ENCODE data around the gene HOXC9. TPM values are rescaled to one million over a fixed set of nuclear protein-coding genes. Genes with fewer than 3 reads are reported as not detected.

The HOXC9 gene
- polyA plus RNA-seq, 1 of the 3 experiments (the other 2 are of a cell fraction): 1.9 TPM

GRCh38 chr12:54032627-54033100 lies 32.7 kb downstream of the HOXC9 start, which contains the start of gene HOXC5 (continued):
- no peak for TF ChIP-seq REST (IDR thresholded peaks at IDR 0.05; ENCODE audit: low read depth, low read length)
- TF ChIP-seq GATA2 (CRISPR knock-in tag; IDR thresholded peaks at IDR 0.05): no peak
- no peak for TF ChIP-seq FOSL2 (IDR thresholded peaks at IDR 0.05; ENCODE audit: borderline replicate concordance, low read depth)
- no peak for TF ChIP-seq POLR2AphosphoS5 (IDR thresholded peaks at IDR 0.05; ENCODE audit: low read depth, low read length)
- TF ChIP-seq USF2 (IDR thresholded peaks at IDR 0.05; ENCODE audit: borderline replicate concordance, low read depth, low read length): peak; percentile 37; the same call in 1 of the 2 replicates
- peak; percentile 60; the same call in 1 of the 2 replicates for TF ChIP-seq SIN3A (IDR thresholded peaks at IDR 0.05; ENCODE audit: borderline replicate concordance, low read depth, low read length)
- no peak for TF ChIP-seq FOXJ3 (CRISPR knock-in tag; IDR thresholded peaks at IDR 0.05)
- no peak for TF ChIP-seq TCF12 (IDR thresholded peaks at IDR 0.05)
- TF ChIP-seq EZH2phosphoT487 (IDR thresholded peaks at IDR 0.05; ENCODE audit: borderline replicate concordance, low read depth): no peak

- peak; percentile 25; the same call in 1 of the 2 replicates for TF ChIP-seq NRF1 (IDR thresholded peaks at IDR 0.05; ENCODE audit: low read depth, low read length)
- no peak for TF ChIP-seq USF1 (IDR thresholded peaks at IDR 0.05; ENCODE audit: borderline replicate concordance, low read depth)
- peak; percentile 84 for TF ChIP-seq YY1 (IDR thresholded peaks at IDR 0.05; ENCODE audit: low read depth)
- Histone ChIP-seq H3K4me2 (peak overlapping the region; percentile 74), H3K9me3 (no peaks in the 10 kb centered on the region), H3K4me1 (ENCODE audit: control insufficient read depth in 1 of 2, insufficient read depth in 2 of 2, low read depth in 1 of 2, low read length in 1 of 2) (peaks cover 0 to 44% of the 10 kb centered on the region in 2 experiments; a peak in 1 of 4 replicates), H3F3A (replicated peaks; ENCODE audit: insufficient read depth) (peaks cover 8% of the 10 kb centered on the region), H3K4me3 (ENCODE audit: low read depth in 2 of 2, low read length in 1 of 2) (peak overlapping the region; percentile 52 to 60), H2AFZ (ENCODE audit: low read depth) (peak overlapping the region; percentile 81), H3K9ac (peak overlapping the region; percentile 55; the same call in 1 of the 2 replicates), H3K79me2 (ENCODE audit: insufficient read depth) (no peaks in the 10 kb centered on the region), H4K20me1 (ENCODE audit: insufficient read depth) (no peaks in the 10 kb centered on the region), H3K9me2 (no peaks in the 10 kb centered on the region), H3K27ac (ENCODE audit: low read depth in 2 of 2, low read length in 1 of 2) (peak overlapping the region in 1 of 2 experiments; percentile 93; a peak in 3 of 4 replicates), H3K36me3 (replicated peaks in 1 of 2; ENCODE audit: control insufficient read depth in 1 of 2, insufficient read depth in 2 of 2, low read length in 1 of 2) (no peaks in the 10 kb centered on the region), H3K27me3 (ENCODE audit: insufficient read depth) (no peaks in the 10 kb centered on the region)
- DNase-seq: peak; percentile 84
- WGBS (ENCODE audit: low lambda C conversion rate): 9% methylated on average over 42 of the region's 61 CpGs
- CTCF ChIA-PET: interaction anchor here (0.7 to 23.2 kb wide), 34 partner anchors 8 to 355 kb away, joined by 3 to 548 read pairs (median 6); partner anchors contain the start of genes HOXC10, HOXC4, HOXC8 and HOXC9
- POLR2A ChIA-PET: interaction anchor here (0.5 to 2.2 kb wide), 11 partner anchors 16 to 247 kb away, joined by 3 to 18 read pairs (median 4); partner anchors contain the start of genes CBX5, HNRNPA1 and HOXC4
These were observed 33.4 kb downstream of the HOXC9 start for GRCh38 chr12:54033106-54033979.

All from SK-N-SH (cell line).